Thoracic aorta (tissue), 2 donors: Measurements from ENCODE around the gene UTS2. TPM values are rescaled to one million over a fixed set of nuclear protein-coding genes. Genes with fewer than 3 reads are reported as not detected.

Experiments used
- ATAC-seq: fragments of 150-250 bp; one replicate; pipeline ENCODE4 v1.8.0; 2017; ENCODE audit warnings: low read depth; ENCODE audit not compliant: insufficient number of reproducible peaks, low FRiP score
- DNase-seq: peaks from one replicate; pipeline ENCODE4 v3.0.0-alpha.2; 2020; ENCODE audit warnings: low spot score
- H3K27ac ChIP-seq, 2 donors: fragments of 200-600 bp; sonication (generic); 1 replicate in 1 of 2; 2 replicates in 1 of 2; pipeline ENCODE4 v1.5.1; 2016; ENCODE audit warnings: mild to moderate bottlenecking in 2 of 2, moderate library complexity in 2 of 2
- H3K27me3 ChIP-seq: fragments of 200-600 bp; sonication (generic); replicated peaks from 2 replicates; pipeline ENCODE4 v1.6.0; 2016; ENCODE audit warnings: mild to moderate bottlenecking; ENCODE audit not compliant: insufficient read depth
- H3K36me3 ChIP-seq: fragments of 200-600 bp; sonication (generic); one replicate; pipeline ENCODE4 v1.5.1; 2016
- H3K4me1 ChIP-seq, 2 donors: fragments of 200-600 bp; sonication (generic); 1 replicate in 1 of 2; 2 replicates in 1 of 2; pipeline versions ENCODE4 v1.5.1 to v1.6.0; 2016; ENCODE audit warnings: low read depth in 2 of 2, mild to moderate bottlenecking in 1 of 2; ENCODE audit not compliant: control insufficient read depth in 1 of 2
- H3K4me3 ChIP-seq: fragments of 200-600 bp; sonication (generic); 2 replicates; pipeline ENCODE4 v1.5.1; 2016; ENCODE audit warnings: mild to moderate bottlenecking
- H3K9me3 ChIP-seq: fragments of 200-600 bp; sonication (generic); 2 replicates; pipeline ENCODE4 v1.5.1; 2016
- CTCF ChIP-seq: fragments of 200-600 bp; sonication (generic); IDR thresholded peaks from one replicate; pipeline ENCODE4 v1.5.1; 2019; ENCODE audit warnings: antibody characterized with exemption
- total RNA-seq, 2 donors: library from RNA; depleted of rRNA; stranded (reverse); fragments of >200 nt; gene quantifications; one replicate each; pipeline versions ENCODE4 v1.1.0 to v1.2.3, GENCODE V29; 2016

Gene UTS2
- total RNA-seq, 2 donors from 2014 or later, result not detected

GRCh38 chr1:7869136-7869920 lies 16.5 kb upstream of the UTS2 start:
- Histone ChIP-seq H3K4me1 (no peaks in the 10 kb centered on the region), H3K27me3 (no peaks in the 10 kb centered on the region), H3K36me3 (no peaks in the 10 kb centered on the region), H3K9me3 (no peaks in the 10 kb centered on the region), H3K27ac (no peak overlapping the region), H3K4me3 (no peak overlapping the region)
- no peak for TF ChIP-seq CTCF
- DNase-seq, result no peak
- ATAC-seq, result no peak

- no peaks in the 10 kb centered on the region for H3K4me1 ChIP-seq
- H3K27me3 ChIP-seq, result no peaks in the 10 kb centered on the region
- DNase-seq, result no peak
- H3K4me3 ChIP-seq, result no peak overlapping the region
- H3K9me3 ChIP-seq, result no peaks in the 10 kb centered on the region
- TF ChIP-seq CTCF, result no peak
- no peak for ATAC-seq
- no peaks in the 10 kb centered on the region for H3K36me3 ChIP-seq
- no peak overlapping the region for H3K27ac ChIP-seq
Measured at GRCh38 chr1:7868070-7868780, 15.4 kb upstream of the UTS2 start.

- H3K4me3 ChIP-seq, result no peak overlapping the region
- no peak overlapping the region for H3K27ac ChIP-seq
- H3K27me3 ChIP-seq, result no peaks in the 10 kb centered on the region
- no peak for TF ChIP-seq CTCF
- no peaks in the 10 kb centered on the region for H3K36me3 ChIP-seq
- no peak for ATAC-seq
- no peak for DNase-seq
- H3K4me1 ChIP-seq, result no peaks in the 10 kb centered on the region
- no peaks in the 10 kb centered on the region for H3K9me3 ChIP-seq
Measured at GRCh38 chr1:7865978-7866377, 13.1 kb upstream of the UTS2 start.

- TF ChIP-seq CTCF, result no peak
- DNase-seq (no peak), ATAC-seq (no peak)
- Histone ChIP-seq H3K9me3 (no peaks in the 10 kb centered on the region), H3K36me3 (no peaks in the 10 kb centered on the region), H3K4me3 (no peak overlapping the region), H3K27me3 (no peaks in the 10 kb centered on the region), H3K4me1 (no peaks in the 10 kb centered on the region), H3K27ac (no peak overlapping the region)
Measured at GRCh38 chr1:7863756-7864328, 11.0 kb upstream of the UTS2 start.
